Ishikawa (cell line): ENCODE results near the gene PPAN.

ENCODE experiments used
- CEBPB ChIP-seq: IDR thresholded peaks from 2 replicates; pipeline ENCODE4 v1.6.1; 2012
- CREB1 ChIP-seq: IDR thresholded peaks from 2 replicates; pipeline ENCODE4 v1.6.1; 2012; ENCODE audit warnings: low read depth
- EGR1 ChIP-seq: IDR thresholded peaks from 2 replicates; pipeline ENCODE4 v1.6.1; 2012
- EP300 ChIP-seq: IDR thresholded peaks from 2 replicates; pipeline ENCODE4 v1.6.1; 2012; ENCODE audit warnings: borderline replicate concordance
- FOXM1 ChIP-seq: IDR thresholded peaks from 2 replicates; pipeline ENCODE4 v1.6.1; 2012; ENCODE audit warnings: low read depth, borderline replicate concordance
- RAD21 ChIP-seq: IDR thresholded peaks from 2 replicates; pipeline ENCODE4 v1.6.1; 2012; ENCODE audit warnings: low read depth
- TAF1 ChIP-seq: IDR thresholded peaks from 2 replicates; pipeline ENCODE4 v1.6.1; 2012; ENCODE audit warnings: low read depth, mild to moderate bottlenecking
- TEAD4 ChIP-seq: IDR thresholded peaks from 2 replicates; pipeline ENCODE4 v1.6.1; 2012
- YY1 ChIP-seq: IDR thresholded peaks from 2 replicates; pipeline ENCODE4 v1.6.1; 2012; ENCODE audit warnings: low read depth
- ZBTB7A ChIP-seq: IDR thresholded peaks from 2 replicates; pipeline ENCODE4 v1.6.1; 2012; ENCODE audit warnings: low read depth
- TF ChIP-seq, protein P1 (sequence below): IDR thresholded peaks from 2 replicates; pipeline ENCODE4 v1.6.1; 2012
- TF ChIP-seq, protein P2 (sequence below): IDR thresholded peaks from 2 replicates; pipeline ENCODE4 v1.6.1; 2012; ENCODE audit warnings: low read depth, mild to moderate bottlenecking
- TF ChIP-seq, protein P3 (sequence below): IDR thresholded peaks from 2 replicates; pipeline ENCODE4 v1.6.1; 2012

DNA sequence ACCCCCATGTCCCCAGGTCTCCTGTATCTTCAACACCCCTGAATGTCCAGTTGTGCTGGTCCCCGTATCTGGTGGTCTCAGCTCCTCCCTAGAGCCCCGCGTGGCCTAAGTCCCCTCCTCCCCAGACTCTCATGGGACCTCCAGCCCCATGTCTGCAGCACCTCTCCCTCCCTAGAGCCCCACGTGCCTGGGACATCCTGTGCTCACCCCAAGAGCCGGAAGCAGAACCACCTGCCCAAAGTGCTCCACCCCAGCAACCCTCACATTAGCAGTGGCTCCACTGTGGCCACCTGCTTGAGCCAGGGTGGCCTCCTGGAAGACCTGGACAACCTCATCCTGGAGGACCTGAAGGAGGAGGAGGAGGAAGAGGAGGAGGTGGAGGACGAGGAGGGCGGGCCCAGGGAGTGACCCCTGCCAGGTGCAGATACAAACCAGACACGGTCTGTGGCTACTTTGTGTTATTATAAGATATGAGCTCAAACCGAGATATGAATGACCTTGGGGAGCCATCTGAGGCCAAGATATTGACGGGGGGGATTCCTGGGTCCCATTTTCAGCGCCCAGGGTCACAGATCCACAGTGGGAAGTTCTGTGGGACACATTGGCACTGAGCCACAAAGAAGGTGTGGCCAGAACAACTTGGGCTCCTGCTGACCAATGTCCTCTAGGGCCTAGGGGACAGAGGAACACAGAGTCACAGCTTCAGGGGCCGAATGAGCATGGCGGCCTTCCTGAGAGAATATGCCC, 14.1 kb upstream of the PPAN start:
- TF ChIP-seq EP300 (no peak), CEBPB (no peak), EGR1 (no peak), RAD21 (no peak), CREB1 (no peak), TAF1 (no peak), FOXM1 (no peak), TEAD4 (no peak), ZBTB7A (no peak), YY1 (no peak)
- TF ChIP-seq, protein P1, sequence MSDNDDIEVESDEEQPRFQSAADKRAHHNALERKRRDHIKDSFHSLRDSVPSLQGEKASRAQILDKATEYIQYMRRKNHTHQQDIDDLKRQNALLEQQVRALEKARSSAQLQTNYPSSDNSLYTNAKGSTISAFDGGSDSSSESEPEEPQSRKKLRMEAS: no peak
- TF ChIP-seq, protein P2, sequence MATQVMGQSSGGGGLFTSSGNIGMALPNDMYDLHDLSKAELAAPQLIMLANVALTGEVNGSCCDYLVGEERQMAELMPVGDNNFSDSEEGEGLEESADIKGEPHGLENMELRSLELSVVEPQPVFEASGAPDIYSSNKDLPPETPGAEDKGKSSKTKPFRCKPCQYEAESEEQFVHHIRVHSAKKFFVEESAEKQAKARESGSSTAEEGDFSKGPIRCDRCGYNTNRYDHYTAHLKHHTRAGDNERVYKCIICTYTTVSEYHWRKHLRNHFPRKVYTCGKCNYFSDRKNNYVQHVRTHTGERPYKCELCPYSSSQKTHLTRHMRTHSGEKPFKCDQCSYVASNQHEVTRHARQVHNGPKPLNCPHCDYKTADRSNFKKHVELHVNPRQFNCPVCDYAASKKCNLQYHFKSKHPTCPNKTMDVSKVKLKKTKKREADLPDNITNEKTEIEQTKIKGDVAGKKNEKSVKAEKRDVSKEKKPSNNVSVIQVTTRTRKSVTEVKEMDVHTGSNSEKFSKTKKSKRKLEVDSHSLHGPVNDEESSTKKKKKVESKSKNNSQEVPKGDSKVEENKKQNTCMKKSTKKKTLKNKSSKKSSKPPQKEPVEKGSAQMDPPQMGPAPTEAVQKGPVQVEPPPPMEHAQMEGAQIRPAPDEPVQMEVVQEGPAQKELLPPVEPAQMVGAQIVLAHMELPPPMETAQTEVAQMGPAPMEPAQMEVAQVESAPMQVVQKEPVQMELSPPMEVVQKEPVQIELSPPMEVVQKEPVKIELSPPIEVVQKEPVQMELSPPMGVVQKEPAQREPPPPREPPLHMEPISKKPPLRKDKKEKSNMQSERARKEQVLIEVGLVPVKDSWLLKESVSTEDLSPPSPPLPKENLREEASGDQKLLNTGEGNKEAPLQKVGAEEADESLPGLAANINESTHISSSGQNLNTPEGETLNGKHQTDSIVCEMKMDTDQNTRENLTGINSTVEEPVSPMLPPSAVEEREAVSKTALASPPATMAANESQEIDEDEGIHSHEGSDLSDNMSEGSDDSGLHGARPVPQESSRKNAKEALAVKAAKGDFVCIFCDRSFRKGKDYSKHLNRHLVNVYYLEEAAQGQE: no peak
- TF ChIP-seq, protein P3, sequence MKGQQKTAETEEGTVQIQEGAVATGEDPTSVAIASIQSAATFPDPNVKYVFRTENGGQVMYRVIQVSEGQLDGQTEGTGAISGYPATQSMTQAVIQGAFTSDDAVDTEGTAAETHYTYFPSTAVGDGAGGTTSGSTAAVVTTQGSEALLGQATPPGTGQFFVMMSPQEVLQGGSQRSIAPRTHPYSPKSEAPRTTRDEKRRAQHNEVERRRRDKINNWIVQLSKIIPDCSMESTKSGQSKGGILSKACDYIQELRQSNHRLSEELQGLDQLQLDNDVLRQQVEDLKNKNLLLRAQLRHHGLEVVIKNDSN: no peak
